GM11168 (cell line): ENCODE results near the gene FLII.
"Not testable (repeated sequence)": the region's sequence is repeated elsewhere in the genome, so short reads cannot be mapped to it uniquely, and the experiment has no call there.

Experiments used
- in situ Hi-C: fragments of 300-500 bp; cut with MboI; formaldehyde crosslinking; loops from one replicate; pipeline ENCODE4 v1.12.0; 2022; ENCODE audit warnings: low sequenced_read_pairs; ENCODE audit not compliant: unreplicated experiment

FLII gene

DNA sequence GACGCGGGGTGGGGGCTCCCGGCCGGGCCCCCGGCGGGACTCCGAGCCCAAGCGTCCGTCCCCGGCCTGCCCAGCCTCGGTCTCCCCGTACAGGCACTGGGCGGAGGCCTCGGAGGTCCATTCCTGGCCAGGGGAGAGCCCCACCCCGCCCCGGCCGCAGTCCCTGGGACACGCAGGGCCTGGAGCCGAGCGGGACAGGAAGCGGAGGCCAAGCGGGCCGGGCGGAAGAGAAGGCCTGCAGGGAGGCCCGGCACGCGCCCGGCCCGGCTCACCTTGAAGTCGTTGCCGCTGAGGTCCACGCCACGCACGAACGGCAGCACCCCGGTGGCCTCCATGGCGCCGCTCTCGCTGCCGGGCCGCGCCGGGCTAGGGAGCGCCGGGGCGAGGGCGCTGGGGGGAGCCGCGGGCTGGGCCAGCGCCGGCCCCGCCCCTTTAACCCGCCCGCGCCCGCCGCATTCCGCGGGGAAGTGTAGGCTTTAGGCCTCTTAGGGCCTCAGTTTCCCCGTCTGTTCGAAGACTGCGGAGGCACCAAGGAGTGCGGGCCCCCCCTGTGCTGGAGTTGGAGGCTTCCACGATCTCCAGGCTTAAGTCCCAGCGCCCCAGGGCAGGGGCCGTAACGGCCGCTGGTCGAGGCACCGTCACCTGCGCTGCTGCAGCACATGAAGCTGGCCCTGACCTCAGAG lies at the start of gene FLII:
Gene FLII, minus strand, starts transcription at position 383 of the 683 bp plus-strand sequence. Its CDS starts 48 bp downstream, at position 335.
- in situ Hi-C loops = no loop called here

DNA sequence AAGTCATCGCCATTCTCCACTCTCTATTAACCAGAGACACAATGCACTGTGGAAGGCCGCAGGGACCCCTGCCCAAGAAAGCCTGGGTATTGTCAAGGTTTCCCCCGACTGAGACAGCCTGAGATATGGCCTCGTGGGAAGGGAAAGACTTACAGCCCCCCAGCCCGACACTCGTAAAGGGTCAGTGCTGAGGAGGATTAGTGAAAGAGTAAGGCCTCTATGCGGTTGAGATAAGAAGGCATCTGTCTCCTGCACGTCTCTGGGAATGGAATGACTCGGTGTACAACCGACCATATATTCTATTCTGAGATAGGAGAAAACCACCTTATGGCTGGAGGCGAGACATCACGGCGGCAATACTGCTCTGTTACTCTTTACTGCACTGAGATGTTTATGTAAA lies 44.7 kb upstream of the FLII start:
- in situ Hi-C loops = not testable (repeated sequence)

DNA sequence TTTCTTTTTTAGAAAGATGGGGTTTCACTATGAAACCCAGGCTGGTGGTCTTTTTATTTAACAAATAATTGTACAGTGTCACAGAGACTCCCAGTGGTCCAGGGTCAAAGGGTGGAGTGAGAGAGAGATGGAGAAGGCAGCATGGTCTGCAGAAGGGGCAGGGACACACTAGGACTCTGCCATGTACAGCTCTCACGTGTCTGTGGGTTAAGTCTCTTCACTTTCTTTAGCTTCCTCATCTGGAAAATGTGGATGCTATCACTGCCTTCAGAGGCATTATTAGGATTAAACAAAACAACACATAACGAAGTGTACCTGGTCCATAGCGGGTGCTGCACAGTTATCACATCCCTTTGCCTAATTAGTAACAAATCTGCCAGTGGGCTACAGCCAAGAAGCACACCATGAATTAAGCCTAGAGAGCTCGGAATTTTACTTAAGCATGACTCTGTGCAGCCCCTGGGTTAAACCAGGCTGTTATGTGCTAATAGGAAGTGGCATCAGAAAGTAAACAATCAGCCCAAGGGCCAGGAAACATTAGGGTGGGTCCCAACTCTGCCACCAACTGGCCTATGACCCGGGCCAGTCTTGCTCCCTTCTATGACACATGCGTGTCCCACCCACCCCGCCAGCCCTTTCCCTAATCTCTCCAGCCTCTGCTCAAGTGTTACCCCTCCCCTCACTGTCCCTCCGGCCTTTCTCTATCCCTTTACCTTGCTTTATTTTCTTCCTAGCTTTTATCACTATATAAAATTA lies 42.4 kb upstream of the FLII start:
- in situ Hi-C loops = no loop called here

DNA sequence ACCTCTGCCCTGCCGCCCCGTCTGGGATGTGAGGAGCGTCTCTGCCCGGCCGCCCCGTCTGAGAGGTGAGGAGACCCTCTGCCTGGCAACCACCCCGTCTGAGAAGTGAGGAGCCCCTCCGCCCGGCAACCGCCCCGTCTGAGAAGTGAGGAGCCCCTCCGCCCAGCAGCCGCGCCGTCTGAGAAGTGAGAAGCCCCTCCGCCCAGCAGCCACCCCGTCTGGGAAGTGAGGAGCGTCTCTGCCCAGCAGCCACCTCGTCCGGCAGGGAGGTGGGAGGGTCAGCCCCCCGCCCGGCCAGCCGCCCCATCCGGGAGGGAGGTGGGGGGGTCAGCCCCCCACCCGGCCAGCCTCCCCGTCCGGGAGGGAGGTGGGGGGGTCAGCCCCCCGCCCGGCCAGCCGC lies 39.5 kb upstream of the FLII start:
- in situ Hi-C loops = not testable (repeated sequence)

DNA sequence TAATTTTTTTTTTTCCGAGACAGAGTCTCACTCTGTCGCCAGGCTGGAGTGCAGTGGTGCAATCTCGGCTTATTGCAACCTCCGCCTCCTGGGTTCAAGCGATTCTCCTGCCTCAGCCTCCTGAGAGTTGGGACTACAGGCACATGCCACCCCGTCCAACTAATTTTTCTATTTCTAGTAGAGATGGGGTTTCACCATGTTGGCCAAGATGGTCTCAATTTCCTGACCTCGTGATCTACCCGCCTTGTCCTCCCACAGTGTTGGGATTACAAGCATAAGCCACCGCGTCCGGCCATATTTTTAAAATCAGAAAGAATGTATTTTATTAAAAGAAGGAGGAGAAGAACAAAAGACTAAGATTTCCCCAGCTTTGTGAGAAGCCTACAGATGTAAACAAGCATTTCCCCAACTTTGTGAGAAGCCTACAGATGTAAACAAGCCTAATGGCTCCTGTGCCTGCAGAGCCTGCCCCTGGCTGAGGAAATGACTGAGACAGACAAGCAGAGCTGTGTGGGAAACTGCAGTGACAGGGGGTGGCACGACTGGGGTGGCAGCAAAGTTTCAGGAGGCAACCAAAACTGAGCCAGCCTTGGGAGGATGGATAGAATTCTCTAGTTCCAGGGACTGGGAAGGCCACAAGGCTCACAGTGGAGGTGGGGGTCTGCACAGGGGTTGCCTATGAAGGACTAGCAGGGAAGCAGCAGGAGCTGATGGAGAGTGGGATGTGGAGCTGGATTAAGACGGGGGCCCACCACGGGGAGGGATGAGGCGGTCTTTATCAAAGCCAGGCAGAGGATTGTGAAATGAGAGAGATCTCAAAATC lies 33.4 kb upstream of the FLII start:
- in situ Hi-C loops = no loop called here

DNA sequence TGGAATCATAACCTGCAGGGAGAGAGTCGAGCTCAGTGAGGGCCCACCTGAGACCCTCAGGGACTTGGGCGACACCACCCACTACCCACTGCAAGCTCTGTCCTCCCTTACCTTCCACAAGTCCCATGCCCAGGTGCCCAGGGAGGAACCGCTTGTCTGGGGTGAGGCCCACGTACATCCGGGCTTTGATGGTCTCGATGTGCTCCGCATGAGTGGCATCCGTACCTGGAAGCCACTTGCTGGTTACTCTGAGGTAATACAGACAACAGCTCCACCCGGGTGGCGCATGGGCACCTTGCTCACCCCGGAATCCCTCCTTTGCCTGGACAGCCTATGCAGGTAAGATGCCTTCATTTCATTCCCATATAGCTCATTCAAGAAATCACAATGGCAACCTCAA lies 26.8 kb upstream of the FLII start:
- in situ Hi-C loops = no loop called here

DNA sequence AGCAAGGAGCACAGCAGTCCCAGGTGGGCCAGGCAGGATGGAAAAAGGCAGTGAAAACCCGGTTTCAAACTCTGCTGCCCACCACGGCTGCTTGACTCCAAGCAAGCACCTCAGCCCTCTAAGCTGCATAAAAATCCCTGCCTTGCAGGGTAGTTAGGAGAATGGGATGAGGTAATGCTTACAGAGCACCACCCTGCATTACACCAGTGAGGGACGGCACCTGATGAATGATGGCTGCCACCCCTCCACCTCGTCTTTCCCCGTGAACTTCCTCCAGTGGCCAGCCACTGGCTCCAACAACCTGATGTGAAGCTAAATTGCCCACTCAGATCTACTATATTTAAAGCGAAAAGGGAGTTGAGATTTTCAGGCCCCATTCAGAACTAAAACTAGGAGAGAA lies 23.2 kb upstream of the FLII start:
- in situ Hi-C loops = no loop called here

DNA sequence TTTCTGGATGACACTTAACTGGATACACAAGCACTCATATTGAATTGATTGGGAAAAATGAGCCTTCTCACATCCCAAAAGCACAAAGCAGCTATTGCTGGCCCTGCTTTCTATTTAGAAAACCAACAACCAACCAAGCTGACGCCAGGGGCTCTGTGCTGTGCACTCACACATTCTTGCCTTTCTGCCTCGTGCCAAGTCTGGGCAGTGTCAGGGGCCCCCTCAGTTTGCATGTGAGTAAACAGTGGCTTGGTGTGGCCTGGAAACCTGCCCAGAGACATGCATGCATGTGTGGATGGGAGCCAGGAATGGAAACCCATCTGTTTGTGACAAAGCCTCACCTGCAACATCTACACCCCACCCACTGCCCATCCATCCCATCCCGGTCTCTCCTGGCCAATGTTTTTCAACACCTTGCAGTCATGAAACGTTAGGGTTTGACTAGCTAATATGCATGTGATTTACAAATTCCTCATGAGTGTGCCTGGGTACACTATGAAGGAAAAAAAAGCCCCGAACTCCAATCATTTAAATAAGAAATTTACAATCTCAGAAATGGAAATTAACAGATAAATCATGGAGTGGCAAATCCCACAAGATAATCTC lies 22.3 kb upstream of the FLII start:
- in situ Hi-C loops = no loop called here

DNA sequence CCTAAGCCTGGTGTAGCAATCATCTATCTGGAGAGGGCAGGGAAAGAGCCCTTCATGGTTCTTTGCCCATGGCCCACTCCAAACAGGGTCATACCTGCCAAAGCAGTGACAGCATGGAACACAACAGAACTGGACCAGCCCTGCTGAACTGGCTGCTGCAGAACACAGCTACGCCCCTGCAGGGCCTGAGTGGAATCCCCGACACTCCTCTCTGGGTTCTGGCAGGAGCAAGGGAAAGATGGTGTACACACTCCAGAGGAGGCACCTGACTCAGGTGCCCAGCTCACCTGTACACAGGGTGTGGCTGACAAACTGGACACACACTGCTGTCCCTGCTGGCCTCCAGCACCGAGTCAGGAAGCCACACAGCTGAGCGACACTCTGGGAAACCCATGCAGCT lies 21.7 kb upstream of the FLII start:
- in situ Hi-C loops = no loop called here

DNA sequence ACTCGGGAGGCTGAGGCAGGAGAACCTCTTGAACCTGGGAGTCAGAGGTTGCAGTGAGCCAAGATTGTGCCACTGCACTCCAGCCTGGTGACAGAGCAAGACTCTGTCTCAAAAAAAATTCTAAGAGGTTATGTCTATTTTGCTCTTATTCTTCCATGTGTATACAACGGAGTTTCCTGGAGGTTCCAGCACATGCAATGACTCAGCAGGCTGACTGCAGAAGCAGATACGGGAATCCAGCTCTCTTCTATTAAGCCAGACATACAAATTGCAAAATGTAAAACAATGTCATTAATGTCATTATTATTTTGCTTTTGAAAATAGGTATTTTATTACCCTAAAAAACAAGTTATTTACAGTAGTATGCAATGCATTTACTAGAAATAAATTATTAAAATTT lies 20.3 kb upstream of the FLII start:
- in situ Hi-C loops = no loop called here

DNA sequence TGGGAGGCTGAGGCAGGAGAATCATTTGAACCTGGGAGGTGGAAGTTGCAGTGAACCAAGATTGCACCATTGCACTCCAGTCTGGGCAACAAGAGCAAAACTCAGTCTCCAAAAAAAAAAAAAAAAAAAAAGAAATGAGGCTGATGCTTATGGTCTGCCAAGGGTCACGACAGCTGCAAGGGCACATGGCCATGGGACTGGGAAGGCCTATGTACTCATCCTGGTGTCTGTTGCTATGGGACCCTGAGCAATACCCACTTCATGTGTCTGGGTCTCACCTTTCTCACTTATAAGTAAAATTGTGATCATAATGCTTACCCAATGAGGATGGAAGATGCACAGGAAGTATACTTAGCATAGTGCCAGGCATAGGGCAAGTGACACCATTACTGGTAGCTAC lies 18.5 kb upstream of the FLII start:
- in situ Hi-C loops = no loop called here

DNA sequence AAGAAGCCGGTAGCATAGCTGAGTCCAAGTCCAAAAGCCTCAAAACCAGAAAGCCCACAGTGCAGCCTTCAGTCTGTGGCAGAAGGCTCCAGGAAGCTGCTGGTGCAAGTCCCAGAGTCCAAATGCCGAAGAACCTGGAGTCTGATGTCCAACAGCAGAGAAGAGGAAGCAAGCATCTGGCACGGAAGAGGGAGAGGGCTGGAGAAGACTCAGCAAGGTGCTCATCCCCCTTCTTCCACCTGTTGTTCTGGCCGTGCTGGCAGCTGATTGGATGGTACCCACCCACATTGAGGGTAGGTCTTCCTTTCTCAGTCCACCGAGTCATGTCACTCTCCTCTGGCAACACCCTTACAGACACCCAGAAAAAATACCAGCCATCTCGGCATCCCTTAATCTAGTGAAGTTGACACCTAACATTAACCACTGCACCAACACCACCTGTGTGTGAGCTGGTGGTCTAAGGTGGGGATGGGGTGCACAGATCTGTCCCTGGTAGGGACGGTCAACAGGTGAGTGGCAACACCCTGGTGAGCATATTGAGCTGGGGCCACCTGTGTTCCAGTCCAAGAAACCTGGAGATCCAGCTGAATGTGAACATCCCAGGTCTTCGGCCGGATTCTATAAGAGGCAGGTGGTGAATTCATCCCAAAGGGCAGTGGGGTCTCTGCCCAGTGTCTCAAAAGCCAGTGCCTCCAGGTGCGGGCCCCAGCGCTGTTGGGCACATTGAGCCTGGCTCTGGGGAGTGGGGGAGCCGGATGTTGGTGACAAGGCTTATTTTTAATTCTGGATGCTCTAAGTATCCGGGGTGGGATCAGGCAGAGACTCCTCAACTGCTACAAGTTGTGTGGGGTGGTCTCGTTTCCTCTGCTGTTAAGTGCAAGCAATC lies 11.8 kb upstream of the FLII start:
- in situ Hi-C loops = no loop called here

DNA sequence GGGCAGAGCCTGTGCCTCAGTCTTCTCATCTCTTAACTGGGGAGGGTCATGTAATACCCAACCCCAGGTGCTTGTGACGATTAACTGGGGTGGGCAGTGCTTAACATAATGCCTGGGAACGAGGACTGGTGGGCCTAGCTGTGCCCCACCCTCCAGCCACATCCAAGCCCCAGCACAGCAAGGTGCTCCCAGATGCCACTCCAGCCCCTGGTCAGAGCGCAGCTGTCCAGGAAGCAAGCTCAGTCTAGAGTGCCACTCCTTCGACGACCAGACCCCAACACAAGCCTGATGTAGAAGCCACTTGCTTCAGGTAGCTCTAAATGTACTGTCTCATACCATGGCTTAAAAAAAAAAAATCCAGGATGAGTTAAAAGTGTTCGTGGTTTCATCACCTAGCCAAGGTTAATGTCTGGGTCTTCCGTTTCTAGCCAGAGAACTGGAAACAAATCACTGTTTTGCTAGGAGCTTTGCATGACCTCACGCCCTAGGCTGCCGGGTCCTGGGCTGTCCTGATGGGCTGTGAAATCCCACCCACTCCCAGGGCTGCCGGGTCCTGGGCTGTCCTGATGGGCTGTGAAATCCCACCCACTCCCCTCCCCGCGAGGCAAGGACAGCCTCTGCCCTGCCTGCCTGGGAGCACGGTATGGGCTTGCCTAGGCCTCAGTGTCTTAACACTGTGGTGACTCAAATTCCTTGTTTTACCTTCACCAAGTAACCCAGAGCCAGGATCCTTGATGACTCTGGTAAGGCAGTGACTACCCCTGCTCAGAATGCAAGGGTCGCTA lies 9.6 kb upstream of the FLII start:
- in situ Hi-C loops = no loop called here

DNA sequence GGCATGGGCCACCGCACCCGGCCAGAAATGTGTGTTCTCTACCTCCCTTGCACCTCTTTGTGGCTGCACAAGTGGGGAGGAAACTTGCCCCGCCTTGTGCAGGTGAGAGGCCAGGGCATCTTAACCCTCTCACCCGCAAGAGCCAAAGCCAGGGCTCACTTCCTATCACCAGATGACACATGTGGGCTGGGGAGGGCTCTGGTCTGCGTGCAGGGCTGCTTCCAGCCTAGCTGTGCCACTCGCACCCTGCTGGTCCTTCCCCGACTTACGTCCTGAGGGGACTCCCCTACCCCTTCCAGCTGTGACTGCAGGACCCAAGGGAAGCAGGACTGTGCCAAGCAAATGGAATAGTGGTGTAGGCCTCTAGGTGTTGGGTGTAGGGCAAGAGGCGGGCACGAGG lies 8.8 kb upstream of the FLII start:
- in situ Hi-C loops = no loop called here

DNA sequence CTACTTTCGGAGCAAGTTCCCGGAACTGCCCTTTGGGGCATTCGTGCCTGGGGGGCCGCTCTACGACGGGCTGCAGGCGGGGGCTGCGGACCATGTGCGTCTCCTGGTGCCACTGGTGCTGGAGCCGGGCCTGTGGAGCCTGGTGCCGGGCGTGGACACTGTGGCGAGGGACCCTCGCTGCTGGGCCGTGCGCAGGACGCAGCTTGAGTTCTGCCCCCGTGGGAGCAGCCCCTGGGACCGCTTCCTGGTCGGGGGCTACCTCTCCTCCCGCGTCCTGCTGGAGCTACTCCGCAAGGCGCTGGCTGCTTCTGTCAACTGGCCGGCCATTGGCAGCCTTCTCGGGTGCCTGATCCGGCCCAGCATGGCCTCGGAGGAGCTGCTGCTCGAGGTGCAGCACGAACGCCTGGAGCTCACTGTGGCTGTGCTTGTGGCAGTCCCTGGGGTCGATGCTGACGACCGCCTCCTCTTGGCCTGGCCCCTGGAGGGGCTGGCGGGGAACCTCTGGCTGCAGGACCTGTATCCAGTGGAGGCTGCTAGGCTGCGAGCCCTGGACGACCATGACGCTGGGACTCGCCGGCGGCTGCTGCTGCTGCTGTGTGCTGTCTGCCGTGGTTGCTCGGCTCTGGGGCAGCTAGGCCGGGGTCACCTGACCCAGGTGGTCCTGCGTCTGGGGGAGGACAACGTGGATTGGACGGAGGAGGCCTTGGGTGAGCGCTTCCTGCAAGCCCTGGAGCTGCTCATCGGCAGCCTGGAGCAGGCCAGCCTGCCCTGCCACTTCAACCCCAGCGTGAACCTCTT lies 5.5 kb upstream of the FLII start:
- in situ Hi-C loops = no loop called here

DNA sequence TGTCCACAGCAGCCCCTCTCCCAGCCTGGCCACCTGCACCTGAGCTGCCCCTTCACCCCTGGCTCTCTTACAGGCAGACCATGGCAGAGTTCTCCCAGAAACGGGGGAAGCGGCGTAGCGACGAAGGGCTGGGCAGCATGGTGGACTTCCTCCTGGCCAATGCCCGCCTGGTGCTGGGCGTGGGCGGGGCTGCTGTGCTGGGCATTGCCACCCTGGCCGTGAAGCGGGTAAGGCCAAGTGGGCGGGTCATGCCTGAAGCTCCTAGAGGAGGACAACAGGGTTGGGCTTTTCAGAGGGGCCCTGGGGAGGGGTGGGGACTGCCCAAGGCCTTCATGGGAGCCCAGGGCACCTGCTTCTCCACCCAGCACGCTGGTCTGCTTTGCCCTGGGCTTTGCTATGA lies 4.1 kb upstream of the FLII start:
- in situ Hi-C loops = no loop called here

DNA sequence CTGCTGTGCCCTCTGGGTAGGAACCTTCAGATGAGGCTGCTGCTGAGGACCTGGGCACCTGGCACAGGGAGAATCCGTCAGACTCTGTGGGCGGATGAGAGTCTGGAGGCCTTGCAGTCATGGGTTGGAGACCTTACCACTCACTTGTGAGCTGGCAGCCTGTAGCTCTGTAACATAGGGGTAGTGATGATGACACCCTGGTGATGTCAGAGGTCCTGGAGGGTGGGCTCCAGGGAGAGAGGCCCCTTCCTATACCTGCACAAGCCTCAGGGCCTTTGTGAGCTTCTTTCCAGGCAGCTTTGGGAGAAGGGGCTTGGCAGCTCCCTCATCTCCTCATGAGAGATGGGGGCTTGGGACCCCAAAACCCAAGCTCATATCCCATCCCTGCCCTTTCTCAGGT lies 3.6 kb upstream of the FLII start:
- in situ Hi-C loops = no loop called here

DNA sequence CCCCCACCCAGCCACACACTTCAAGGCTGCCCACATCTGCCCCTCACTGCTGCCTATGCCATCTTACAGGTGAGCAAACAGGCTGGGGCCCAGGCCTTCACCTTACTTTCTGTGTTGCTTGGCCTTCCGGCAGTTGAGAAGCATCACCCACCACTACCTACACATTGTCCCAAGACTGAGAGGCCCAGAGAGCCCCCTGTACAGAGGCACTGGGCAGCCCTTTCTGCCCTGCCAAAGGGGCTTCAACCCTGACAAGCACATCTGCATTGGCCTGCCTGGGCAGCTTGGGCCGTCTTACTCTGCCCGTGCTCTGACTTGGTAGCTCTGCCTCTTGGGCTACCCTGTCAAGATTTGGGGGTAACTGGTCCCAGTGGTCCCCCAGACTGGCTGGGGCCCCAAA lies 3.1 kb upstream of the FLII start:
- in situ Hi-C loops = no loop called here
